Activated T-cell treated with anti-CD3 and anti-CD28 coated beads, Interleukin-2, amount 50 U/mL, for 72 hours (primary cell): ENCODE measurements around the gene CTSS. TPM values are rescaled to one million over a fixed set of nuclear protein-coding genes. Genes with fewer than 3 reads are reported as not detected.
A peak's percentile ranks its signal among the peaks of the same experiment; 100 is the strongest.

Source experiments
- ATAC-seq, 2 donors: fragments of 150-1000 bp; cut with Tn5 transposase; replicated peaks in 1 of 2; 2 replicates each; pipeline ENCODE4 v1.10.0; 2021; ENCODE audit warnings: moderate library complexity in 2 of 2, mild to moderate bottlenecking in 1 of 2
- DNase-seq, 2 donors: peaks; one replicate each; pipeline ENCODE4 v3.0.0; 2021 to 2022; ENCODE audit warnings: mixed read lengths in 1 of 2
- H3K27ac Mint-ChIP-seq: one replicate; pipeline ENCODE4 v1.8.0; 2022; ENCODE audit warnings: mild to moderate bottlenecking, moderate library complexity, mixed read lengths
- H3K27me3 Mint-ChIP-seq: one replicate; pipeline ENCODE4 v1.8.0; 2022; ENCODE audit warnings: low read depth, mixed read lengths
- H3K36me3 Mint-ChIP-seq, 2 donors: one replicate each; pipeline ENCODE4 v1.8.0; 2022; ENCODE audit warnings: mixed read lengths in 2 of 2, mild to moderate bottlenecking in 1 of 2; ENCODE audit not compliant: insufficient read depth in 2 of 2
- H3K4me1 Mint-ChIP-seq: one replicate; pipeline ENCODE4 v1.8.0; 2022; ENCODE audit warnings: low read depth, mixed read lengths
- H3K4me3 Mint-ChIP-seq, 2 donors: one replicate each; pipeline ENCODE4 v1.8.0; 2022; ENCODE audit warnings: mild to moderate bottlenecking in 2 of 2, mixed read lengths in 2 of 2, moderate library complexity in 2 of 2
- H3K9me3 Mint-ChIP-seq, 2 donors: one replicate each; pipeline ENCODE4 v1.8.0; 2022; ENCODE audit warnings: mixed read lengths in 2 of 2
- total RNA-seq, 2 donors: library from RNA; stranded (reverse); gene quantifications; one replicate each; pipeline ENCODE4 v1.2.3, GENCODE V29; 2022

The CTSS gene
- total RNA-seq, result 10 to 100 TPM; 47.1 to 70.8 TPM

DNA sequence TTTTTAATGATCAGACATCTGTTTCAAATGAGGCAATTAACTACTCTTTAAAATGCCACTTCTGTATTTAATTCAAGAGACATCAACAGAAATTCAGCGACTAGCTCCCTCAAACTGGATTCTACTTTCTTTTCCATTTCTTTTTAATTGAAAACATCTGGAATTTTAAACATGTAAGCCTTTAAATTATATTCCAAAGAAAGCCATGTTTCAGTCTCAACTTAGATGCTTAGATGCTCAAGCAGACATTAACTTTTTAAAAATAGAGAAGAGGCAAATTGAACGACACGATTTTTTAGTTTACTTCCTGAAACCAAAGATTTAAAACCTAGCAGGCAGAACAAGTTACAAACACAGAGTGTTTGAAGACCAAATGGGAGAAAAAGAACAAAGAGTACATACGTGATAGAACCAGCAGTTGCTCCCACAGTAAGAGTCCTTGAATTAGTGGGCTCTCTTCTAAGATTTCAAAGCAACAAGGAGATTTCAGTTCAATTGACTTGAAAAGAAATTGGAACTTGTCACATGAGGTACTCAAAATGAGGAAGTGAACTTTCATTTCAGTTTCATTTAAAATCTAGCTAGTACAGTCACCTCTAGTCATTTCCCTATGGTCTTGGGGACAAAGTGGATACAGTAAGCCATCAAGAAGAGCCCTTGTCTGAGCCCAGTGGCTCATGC is at the start of gene CTSS:
Gene CTSS, minus strand, starts transcription at position 483 of the 681 bp plus-strand sequence. CDS start 1,015 bp downstream, outside the sequence.
- DNase-seq, result peak in 1 of 2 donors; percentile 5
- no peaks in the 10 kb centered on the region for H3K27me3 Mint-ChIP-seq
- H3K9me3 Mint-ChIP-seq, result no peaks in the 10 kb centered on the region
- peaks cover 62% of the 10 kb centered on the region for H3K4me1 Mint-ChIP-seq
- peak within 1 kb of the TSS; percentile 93 to 95 for H3K4me3 Mint-ChIP-seq
- ATAC-seq, result peak; percentile 96 to 98
- H3K36me3 Mint-ChIP-seq, result peaks cover 8 to 18% of the 10 kb centered on the region in 2 donors
- peak within 1 kb of the TSS; percentile 98 for H3K27ac Mint-ChIP-seq

DNA sequence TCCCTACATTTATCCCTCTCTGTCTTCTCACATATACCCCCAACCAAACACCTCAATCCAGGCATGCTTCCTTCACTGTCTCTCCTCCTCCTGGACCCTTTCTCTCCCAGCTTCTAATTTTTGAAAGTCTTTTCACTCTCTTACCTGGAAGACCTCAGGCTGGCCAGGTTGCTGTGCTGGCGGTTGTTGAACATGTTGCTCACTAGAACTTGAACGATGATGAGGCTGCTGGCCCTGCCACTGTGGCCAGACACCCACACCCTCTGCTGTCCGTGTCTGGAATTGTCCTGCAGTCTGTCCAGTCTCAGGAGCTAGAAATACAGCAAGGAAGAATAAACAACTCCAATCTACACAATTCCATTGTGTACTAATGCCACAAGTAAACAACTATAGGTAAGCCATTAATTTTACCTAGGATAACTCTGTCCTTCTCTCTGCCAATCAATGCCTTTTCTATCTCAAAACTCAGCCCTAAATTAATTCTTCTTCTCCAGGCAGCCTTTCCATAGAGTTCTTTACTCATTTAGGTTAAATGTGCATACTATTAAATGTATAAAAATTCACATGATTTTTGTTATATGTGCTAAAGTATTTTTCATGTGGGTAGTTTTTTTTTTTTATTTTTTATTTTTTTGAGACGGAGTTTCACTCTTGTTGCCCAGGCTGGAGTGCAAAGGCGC is 47.6 kb upstream of the CTSS start:
- peaks cover 3% of the 10 kb centered on the region for H3K4me1 Mint-ChIP-seq
- H3K27me3 Mint-ChIP-seq, result no peaks in the 10 kb centered on the region
- H3K27ac Mint-ChIP-seq, result no peak overlapping the region
- no peak overlapping the region for H3K4me3 Mint-ChIP-seq
- H3K9me3 Mint-ChIP-seq, result no peaks in the 10 kb centered on the region
- no peak for ATAC-seq
- H3K36me3 Mint-ChIP-seq, result peaks cover 1 to 10% of the 10 kb centered on the region in 2 donors
- peak; percentile 11 to 36 for DNase-seq

DNA sequence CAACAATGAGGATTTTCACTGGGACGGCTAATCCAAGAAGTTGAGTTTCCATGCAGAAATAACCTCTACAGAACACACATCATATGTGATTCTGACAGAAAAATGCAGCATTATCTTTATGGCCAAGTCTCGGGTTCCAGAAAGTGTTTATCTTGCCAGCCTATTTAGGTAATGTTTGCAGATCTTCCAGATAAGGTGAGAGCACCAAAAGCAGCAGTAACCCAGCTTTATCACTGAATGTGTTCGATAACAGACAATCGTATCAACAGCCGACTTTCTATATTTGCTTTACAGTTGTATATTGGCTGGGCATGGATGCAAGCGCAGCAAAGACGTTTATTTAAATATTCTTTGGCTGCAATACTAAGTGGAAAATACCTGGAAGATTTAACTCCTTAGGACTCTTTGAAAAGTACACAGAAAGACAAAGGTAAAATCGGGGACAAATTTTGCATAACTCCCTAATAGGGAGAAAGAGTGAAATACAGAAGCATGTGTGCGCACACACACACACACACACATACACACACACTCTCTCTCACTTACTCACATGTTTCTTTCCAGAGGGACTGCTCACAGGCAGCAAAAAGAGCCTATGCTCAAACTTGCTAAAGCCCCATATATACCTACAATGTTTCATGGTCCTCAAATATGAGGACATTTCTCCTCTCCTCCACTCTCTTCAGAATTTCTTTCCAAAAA is 45.5 kb upstream of the CTSS start:
- Mint-ChIP-seq H3K27me3 (no peaks in the 10 kb centered on the region), H3K4me1 (peaks cover 21% of the 10 kb centered on the region), H3K4me3 (no peak overlapping the region)

DNA sequence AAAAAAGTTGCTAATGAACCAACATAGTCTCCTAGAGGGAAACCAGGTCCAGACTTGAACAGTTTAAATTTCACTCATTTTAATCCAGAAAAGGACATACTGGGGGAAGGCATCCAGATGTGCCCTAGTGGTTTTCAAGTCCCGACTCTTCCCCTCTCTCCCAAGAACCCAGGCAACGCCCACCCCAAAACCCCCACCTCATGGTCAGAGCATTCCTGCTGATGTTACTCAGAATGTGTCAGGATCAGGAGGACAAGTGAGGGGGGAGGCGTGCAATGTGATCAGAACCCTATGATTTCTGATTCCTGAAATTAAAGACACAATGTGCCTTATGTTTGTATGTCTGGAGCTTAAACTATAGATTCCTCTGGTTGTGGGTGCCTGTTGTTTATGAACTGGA is 44.1 kb upstream of the CTSS start:
- DNase-seq, result no peak
- Mint-ChIP-seq H3K9me3 (no peaks in the 10 kb centered on the region), H3K4me1 (peaks cover 21% of the 10 kb centered on the region), H3K36me3 (peaks cover 0 to 2% of the 10 kb centered on the region in 2 donors), H3K4me3 (no peak overlapping the region), H3K27ac (no peak overlapping the region), H3K27me3 (no peaks in the 10 kb centered on the region)
- no peak for ATAC-seq

More for the DNA sequence above, 45.5 kb upstream of the CTSS start:
- peaks cover 0 to 2% of the 10 kb centered on the region in 2 donors for H3K36me3 Mint-ChIP-seq
- DNase-seq (no peak), ATAC-seq (no peak)
- no peak overlapping the region for H3K27ac Mint-ChIP-seq
- no peaks in the 10 kb centered on the region for H3K9me3 Mint-ChIP-seq

DNA sequence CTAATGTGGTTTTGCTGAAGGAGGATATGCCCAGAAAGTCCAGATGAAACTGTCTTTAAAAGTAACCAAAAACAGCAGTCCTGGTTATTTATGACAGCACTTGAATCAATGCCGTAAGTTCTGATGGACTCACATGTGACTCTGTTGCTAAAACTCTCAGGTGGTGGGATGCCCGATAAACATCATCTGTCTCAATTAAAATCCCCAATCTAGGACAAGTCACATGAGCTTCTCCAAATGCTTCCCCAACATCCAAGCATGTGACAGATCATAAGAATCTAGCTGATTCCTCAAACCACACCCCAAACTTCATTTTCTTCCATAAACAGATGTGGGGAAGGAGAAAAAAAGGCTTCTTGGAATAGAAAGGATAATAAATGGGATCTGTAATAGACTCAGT is 43.3 kb upstream of the CTSS start:
- Mint-ChIP-seq H3K27ac (no peak overlapping the region), H3K36me3 (peaks cover 0 to under 1% of the 10 kb centered on the region in 2 donors), H3K4me3 (no peak overlapping the region), H3K27me3 (no peaks in the 10 kb centered on the region), H3K9me3 (no peaks in the 10 kb centered on the region), H3K4me1 (peaks cover 21% of the 10 kb centered on the region)
- DNase-seq (no peak), ATAC-seq (no peak)

DNA sequence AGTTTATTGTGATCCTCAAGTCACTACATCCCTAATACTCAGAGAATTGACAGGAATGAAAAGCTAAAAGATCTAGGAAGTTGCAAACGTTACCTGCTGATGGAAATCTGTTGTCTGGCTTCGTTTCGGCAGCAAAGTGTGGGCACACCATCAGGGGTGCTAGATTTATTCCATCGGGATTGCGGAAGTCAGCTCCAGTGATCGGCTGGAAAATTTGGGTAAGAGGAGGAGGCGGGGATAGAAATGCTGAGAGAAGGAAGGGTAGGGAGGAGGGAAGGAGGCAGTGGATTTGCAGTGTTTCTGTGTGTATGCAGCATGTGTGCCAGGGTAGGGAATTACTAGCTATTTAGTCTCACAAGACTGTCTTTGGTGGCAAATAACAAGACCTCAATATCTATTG is 42.5 kb upstream of the CTSS start, which contains the start of gene CTSK:
Gene CTSK, minus strand, starts transcription at position 140 of the 400 bp plus-strand sequence. CDS start 1,455 bp downstream, outside the sequence.
- H3K27ac Mint-ChIP-seq, result peak within 1 kb of the TSS; percentile 21
- DNase-seq, result no peak
- H3K36me3 Mint-ChIP-seq, result no peaks in the 10 kb centered on the region

DNA sequence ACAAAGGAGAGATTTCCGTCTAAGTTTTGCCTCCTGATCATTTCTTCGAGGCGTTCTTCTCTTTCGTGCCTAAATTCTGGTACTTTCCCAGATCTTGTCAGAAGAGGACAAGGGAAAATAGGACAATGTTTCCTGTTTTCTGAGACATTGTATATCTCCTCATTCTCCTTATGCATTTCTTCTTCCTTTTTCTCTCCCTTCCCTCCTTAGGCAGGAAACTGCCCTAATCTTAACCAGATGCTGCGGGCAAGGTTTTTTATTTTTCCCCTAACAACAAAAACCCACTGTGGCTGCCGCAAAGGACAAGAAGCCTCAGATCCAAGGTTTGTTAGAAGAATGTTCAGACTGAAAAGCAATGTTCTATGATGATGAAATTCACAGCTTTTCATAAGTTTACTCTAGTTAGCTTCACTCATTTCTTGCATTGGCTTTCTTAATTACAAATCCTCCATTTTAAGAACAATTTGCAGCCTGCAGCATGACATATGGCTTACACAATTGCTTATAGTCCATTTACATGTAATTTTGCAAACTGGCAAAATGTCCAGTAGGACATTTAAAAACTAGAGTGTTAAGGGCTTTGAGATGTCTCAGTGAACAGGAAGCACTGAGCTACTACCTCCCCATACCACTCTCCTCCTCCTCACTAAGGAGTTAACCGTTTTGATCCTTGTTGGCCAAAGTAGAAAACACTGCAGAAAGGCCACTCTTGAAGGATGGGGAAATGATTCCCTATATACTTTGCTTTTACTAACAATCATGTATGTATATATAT is 41.9 kb upstream of the CTSS start:
- no peaks in the 10 kb centered on the region for H3K9me3 Mint-ChIP-seq
- no peak for DNase-seq
- H3K4me1 Mint-ChIP-seq, result peaks cover 21% of the 10 kb centered on the region
- H3K36me3 Mint-ChIP-seq, result no peaks in the 10 kb centered on the region
- no peak overlapping the region for H3K27ac Mint-ChIP-seq
- H3K4me3 Mint-ChIP-seq, result peak overlapping the region; percentile 29 to 37
- no peak for ATAC-seq
- no peaks in the 10 kb centered on the region for H3K27me3 Mint-ChIP-seq

More for the DNA sequence above, 42.5 kb upstream of the CTSS start, which contains the start of gene CTSK:
- no peak for ATAC-seq
- H3K4me1 Mint-ChIP-seq, result peaks cover 21% of the 10 kb centered on the region
- no peaks in the 10 kb centered on the region for H3K9me3 Mint-ChIP-seq
- peak within 1 kb of the TSS; percentile 29 to 37 for H3K4me3 Mint-ChIP-seq
- H3K27me3 Mint-ChIP-seq, result no peaks in the 10 kb centered on the region

DNA sequence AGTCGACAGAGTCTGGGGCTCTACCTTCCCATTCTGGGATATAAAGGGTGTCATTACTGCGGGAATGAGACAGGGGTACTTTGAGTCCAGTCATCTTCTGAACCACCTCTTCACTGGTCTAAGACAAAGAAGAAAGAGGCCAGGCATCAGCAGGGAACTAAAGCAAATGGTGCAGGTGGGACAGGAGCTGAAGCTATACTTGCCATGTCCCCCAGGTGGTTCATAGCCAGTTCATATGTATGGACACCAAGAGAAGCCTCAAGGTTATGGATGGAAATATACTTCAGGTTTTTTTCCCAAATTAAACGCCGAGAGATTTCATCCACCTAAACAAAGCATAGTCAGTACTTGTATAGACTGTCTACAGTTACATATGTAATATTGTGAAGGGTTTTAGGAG is 40.3 kb upstream of the CTSS start:
- no peak for ATAC-seq
- H3K27me3 Mint-ChIP-seq, result no peaks in the 10 kb centered on the region
- H3K36me3 Mint-ChIP-seq, result no peaks in the 10 kb centered on the region
- peak overlapping the region; percentile 10 for H3K27ac Mint-ChIP-seq
- H3K4me3 Mint-ChIP-seq, result no peak overlapping the region
- no peak for DNase-seq
- no peaks in the 10 kb centered on the region for H3K9me3 Mint-ChIP-seq
- H3K4me1 Mint-ChIP-seq, result peaks cover 21% of the 10 kb centered on the region

DNA sequence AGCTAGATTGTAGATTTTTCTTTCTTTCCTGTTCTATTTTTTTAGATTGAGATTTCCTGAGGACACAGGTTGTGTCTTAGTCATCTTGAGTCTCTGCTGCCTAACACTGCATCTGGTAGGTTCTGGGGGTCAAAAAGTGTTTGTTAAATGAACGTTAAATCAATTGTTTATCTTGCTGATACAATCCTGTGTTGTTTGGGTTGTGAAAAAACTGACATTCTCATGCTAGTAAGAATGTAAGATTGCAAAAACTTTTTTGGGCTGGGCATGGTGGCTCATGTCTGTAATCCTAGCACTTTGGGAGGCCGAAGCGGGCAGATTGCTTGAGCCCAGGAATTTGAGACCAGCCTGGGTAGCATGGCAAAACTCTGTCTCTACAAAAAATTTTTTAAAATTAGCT is 39.1 kb upstream of the CTSS start:
- Mint-ChIP-seq H3K27ac (no peak overlapping the region), H3K27me3 (no peaks in the 10 kb centered on the region), H3K9me3 (no peaks in the 10 kb centered on the region), H3K4me1 (peaks cover 21% of the 10 kb centered on the region), H3K4me3 (no peak overlapping the region), H3K36me3 (no peaks in the 10 kb centered on the region)
- no peak for ATAC-seq
- DNase-seq, result no peak

DNA sequence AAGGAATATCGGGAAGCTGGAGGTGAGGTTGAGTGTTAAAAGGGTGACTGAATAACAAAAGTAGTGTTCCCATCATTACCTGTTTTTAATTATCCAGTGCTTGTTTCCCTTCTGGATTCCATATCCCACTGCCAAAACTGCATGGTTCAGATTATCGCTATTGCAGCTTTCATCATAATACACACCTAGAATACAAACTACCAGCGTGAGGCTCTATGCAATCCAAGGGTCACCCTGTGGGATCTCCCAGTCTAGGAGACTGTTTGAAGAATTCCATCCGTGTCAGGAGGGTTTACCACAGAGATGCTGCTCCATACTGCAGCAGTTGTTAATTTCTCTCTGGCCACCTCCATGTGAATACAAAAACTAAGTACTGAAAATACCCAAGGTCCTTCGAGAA is 33.5 kb upstream of the CTSS start:
- Mint-ChIP-seq H3K4me1 (no peaks in the 10 kb centered on the region), H3K27me3 (no peaks in the 10 kb centered on the region), H3K9me3 (no peaks in the 10 kb centered on the region), H3K4me3 (no peak overlapping the region), H3K36me3 (peaks cover 0 to 2% of the 10 kb centered on the region in 2 donors), H3K27ac (no peak overlapping the region)
- DNase-seq (no peak), ATAC-seq (no peak)

DNA sequence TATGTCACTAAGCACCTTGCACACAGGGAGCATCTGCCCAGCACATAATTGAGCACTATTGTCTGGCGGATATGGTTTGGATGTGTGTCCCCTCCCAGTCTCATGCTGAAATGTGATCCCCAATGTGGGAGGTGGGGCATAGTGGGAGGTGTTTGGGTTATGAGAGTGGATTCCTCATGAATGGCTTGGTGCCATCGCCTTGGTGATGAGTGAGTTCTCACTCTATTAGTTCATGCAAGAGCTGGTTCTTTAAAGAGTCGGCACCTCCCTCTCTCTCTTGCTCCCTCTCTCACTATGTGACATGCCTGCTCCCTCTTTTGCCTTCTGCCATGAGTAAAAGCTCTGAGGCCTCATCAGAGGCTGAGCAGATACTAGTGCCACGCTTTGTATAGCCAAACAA is 32.9 kb upstream of the CTSS start:
- Mint-ChIP-seq H3K4me1 (no peaks in the 10 kb centered on the region), H3K9me3 (no peaks in the 10 kb centered on the region), H3K27me3 (no peaks in the 10 kb centered on the region), H3K36me3 (peaks cover 0 to 2% of the 10 kb centered on the region in 2 donors), H3K4me3 (no peak overlapping the region), H3K27ac (no peak overlapping the region)
- DNase-seq (no peak), ATAC-seq (no peak)

DNA sequence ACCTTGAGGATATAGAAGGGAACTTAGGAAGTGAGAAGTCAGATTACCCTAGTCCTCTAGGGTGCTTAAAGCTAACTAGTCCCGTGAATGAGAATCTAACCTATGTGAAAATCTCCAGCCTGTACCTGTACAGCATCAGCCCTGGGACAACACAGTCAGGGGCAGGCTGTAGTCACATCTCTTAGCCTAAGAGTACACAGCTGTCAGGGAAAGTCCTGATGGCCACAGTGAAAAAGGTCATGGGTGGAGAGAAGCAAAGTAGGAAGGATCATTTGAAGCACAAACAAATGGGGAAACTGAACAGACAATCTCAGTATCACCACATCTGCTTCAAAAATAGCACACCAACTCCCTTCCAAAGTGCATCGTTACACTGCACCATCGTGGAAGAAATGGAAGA is 30.8 kb upstream of the CTSS start:
- H3K9me3 Mint-ChIP-seq, result no peaks in the 10 kb centered on the region
- H3K4me3 Mint-ChIP-seq, result no peak overlapping the region
- peaks cover 0 to 2% of the 10 kb centered on the region in 2 donors for H3K36me3 Mint-ChIP-seq
- no peaks in the 10 kb centered on the region for H3K4me1 Mint-ChIP-seq
- ATAC-seq (no peak), DNase-seq (no peak)
- H3K27me3 Mint-ChIP-seq, result no peaks in the 10 kb centered on the region
- H3K27ac Mint-ChIP-seq, result no peak overlapping the region
